Heart right ventricle (tissue), 16 donors: ENCODE measurements around the gene KNCN. TPM values are rescaled to one million over a fixed set of nuclear protein-coding genes. Genes with fewer than 3 reads are reported as not detected.

Experiments used
- ATAC-seq, 8 donors: fragments of 200-7000 bp; cut with Tn5 transposase; one replicate each; pipeline ENCODE4 v1.9.1; 2020; ENCODE audit warnings: mild to moderate bottlenecking in 8 of 8, moderate library complexity in 8 of 8, moderate number of reproducible peaks in 1 of 8
- DNase-seq, 2 donors: peaks; one replicate each; pipeline ENCODE4 v3.0.0-alpha.2; 2020
- H3K27ac ChIP-seq, 10 donors: fragments of 200-600 bp; sonication (generic) in 2 of 10; one replicate each; pipeline versions ENCODE4 v1.5.0 to v1.8.0; 2020 to 2022; ENCODE audit warnings: mild to moderate bottlenecking in 3 of 10
- H3K27me3 ChIP-seq, 7 donors: fragments of 200-600 bp; one replicate each; pipeline ENCODE4 v1.8.0; 2021 to 2022; ENCODE audit warnings: mild to moderate bottlenecking in 2 of 7
- H3K36me3 ChIP-seq, 9 donors: fragments of 200-600 bp; sonication (generic) in 1 of 9; one replicate each; pipeline versions ENCODE4 v1.5.0 to v1.8.0; 2020 to 2022; ENCODE audit warnings: mild to moderate bottlenecking in 2 of 9
- H3K4me1 ChIP-seq, 9 donors: fragments of 200-600 bp; sonication (generic) in 1 of 9; one replicate each; pipeline versions ENCODE4 v1.5.0 to v1.8.0; 2020 to 2022; ENCODE audit warnings: mild to moderate bottlenecking in 4 of 9
- H3K4me3 ChIP-seq, 10 donors: fragments of 200-600 bp; sonication (generic) in 2 of 10; one replicate each; pipeline versions ENCODE4 v1.5.0 to v1.8.0; 2020 to 2022; ENCODE audit warnings: mild to moderate bottlenecking in 7 of 10, moderate library complexity in 2 of 10
- H3K9me3 ChIP-seq, 11 donors: fragments of 200-600 bp in 10 of 11; sonication (generic) in 2 of 11; one replicate each; pipeline versions ENCODE4 v1.5.0 to v1.8.0; 2013 to 2022; ENCODE audit warnings: mild to moderate bottlenecking in 2 of 11, control low read depth in 1 of 11, moderate library complexity in 1 of 11
- WGBS, 2 donors: extraction: QIAGEN DNeasy Blood & Tissue Kit; methylation state at CpG; one replicate each; pipeline ENCODE4 v1.1.7; 2013; ENCODE audit warnings: inconsistent platforms in 1 of 2; 5-methylcytosine and 5-hydroxymethylcytosine counted together
- intact Hi-C, 10 donors: fragments of 100-400 bp; cut with DNase I; formaldehyde crosslinking; loops; one replicate each; pipeline versions ENCODE4 v1.11.1 to v1.14.2; 2022
- polyA plus RNA-seq, 2 donors: library from polyadenylated mRNA; stranded (reverse); fragments of 200-250 nt; gene quantifications; one replicate each; pipeline ENCODE4 v1.2.3, GENCODE V29; 2013
- total RNA-seq, 10 donors: library from RNA; stranded (reverse); fragmentation: NEBNext Ultra II Directional in 3 of 10; extraction: Animal tissue kit (Norgen Biotek cat#: 25700) in 3 of 10; gene quantifications; one replicate each; pipeline versions ENCODE4 v1.2.1 to v1.2.4, GENCODE V29; 2021 to 2023
- TF ChIP-seq, protein P1 (sequence below), 9 donors: fragments of 200-600 bp; sonication (generic) in 2 of 9; IDR thresholded peaks; one replicate each; pipeline versions ENCODE4 v1.5.0 to v1.8.0; 2021 to 2022; ENCODE audit warnings: antibody characterized with exemption in 9 of 9, mild to moderate bottlenecking in 5 of 9, moderate library complexity in 1 of 9
- donor health status: Arrhythmogenic right ventricular cardiomyopathy.
- donor health status: ischemic (EF 13 %, LVEDD 7.1; RV severe dilation, severe dysfunction).
- donor health status: healthy with polysubstance abuse.
- donor health status: DM: no; HTN: yes; CAD: no.
- donor health status: DM: no; HTN: no; CAD: no.
- donor health status: ischemic (EF 25% LVEDD 6.9; RV normal size, moderate dysfunction).
- donor health status: ischemic (EF 25% LVEDD 5.7; RV mildly dilated, moderate dysfunction).
- donor health status: healthy.
- donor health status: DM: yes; HTN: yes; CAD: no.
- donor health status: Ischemic cardiomyopathy.
- donor health status: ischemic (EF 35%, LVEDD 5.7; RV mildly dilated, moderate dysfunction).
- donor health status: nonischemic (EF 11% LVEDD 7.7; RV severe dilation, severe dysfunction).
- donor health status: DM: yes; HTN: yes; CAD: no.
- donor health status: PGD.
- donor health status: ischemic (EF 29% LVEDD 5.4; RV normal size, mild dysfunction).
- donor health status: nonischemic (EF 23%, LVEDD 6.1; RV moderate dilation, normal function).

KNCN gene
- total and polyA plus RNA-seq, 12 donors = not detected

DNA sequence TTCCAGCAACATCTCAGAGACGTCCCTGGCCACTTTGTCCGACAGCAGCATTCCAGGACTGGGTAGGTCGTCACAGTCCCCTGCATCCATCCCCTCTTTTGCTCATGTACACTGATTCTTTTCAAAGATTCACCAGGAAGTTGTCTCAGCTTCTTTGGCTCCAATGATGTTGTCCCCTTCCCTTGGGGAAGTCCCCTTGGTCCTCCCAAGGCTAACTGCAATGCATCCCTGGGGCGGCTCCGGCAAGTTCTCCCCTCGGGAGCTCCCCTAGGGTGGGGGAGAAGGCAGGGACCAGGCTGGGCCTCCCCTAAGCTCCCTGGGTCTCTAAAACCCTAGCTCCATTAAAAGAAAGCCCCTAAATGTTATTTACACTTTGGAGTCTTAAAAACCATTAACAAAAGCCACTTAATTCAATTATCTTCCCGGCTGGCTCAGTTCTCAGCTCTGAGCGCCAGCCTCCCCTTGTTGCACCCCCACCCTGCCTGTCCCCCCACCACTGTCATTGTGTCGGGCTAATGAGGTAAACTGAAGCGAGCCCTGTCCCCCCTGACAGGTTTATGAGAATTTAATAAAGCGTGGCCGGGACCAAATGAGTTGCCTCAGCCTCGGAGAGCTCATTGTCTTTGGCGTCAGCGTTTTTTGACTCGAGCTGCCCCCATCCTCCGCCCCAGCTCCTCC lies 25.3 kb downstream of the KNCN start:
- no peak for DNase-seq
- H3K9me3 ChIP-seq = no peaks in the 10 kb centered on the region
- no peak for ATAC-seq
- TF ChIP-seq, protein P1, sequence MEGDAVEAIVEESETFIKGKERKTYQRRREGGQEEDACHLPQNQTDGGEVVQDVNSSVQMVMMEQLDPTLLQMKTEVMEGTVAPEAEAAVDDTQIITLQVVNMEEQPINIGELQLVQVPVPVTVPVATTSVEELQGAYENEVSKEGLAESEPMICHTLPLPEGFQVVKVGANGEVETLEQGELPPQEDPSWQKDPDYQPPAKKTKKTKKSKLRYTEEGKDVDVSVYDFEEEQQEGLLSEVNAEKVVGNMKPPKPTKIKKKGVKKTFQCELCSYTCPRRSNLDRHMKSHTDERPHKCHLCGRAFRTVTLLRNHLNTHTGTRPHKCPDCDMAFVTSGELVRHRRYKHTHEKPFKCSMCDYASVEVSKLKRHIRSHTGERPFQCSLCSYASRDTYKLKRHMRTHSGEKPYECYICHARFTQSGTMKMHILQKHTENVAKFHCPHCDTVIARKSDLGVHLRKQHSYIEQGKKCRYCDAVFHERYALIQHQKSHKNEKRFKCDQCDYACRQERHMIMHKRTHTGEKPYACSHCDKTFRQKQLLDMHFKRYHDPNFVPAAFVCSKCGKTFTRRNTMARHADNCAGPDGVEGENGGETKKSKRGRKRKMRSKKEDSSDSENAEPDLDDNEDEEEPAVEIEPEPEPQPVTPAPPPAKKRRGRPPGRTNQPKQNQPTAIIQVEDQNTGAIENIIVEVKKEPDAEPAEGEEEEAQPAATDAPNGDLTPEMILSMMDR (IDR thresholded peaks at IDR 0.05) = no peak
- no peak overlapping the region for H3K4me3 ChIP-seq
- 34 to 42% methylated on average over 17 of the region's 17 CpGs for WGBS, 2 donors
- H3K36me3 ChIP-seq = no peaks in the 10 kb centered on the region
- H3K4me1 ChIP-seq = peaks cover 0 to 17% (median 6%) of the 10 kb centered on the region in 9 donors
- peaks cover 0 to 67% (median 57%) of the 10 kb centered on the region in 7 donors for H3K27me3 ChIP-seq
- no peak overlapping the region for H3K27ac ChIP-seq
- intact Hi-C loops = loop anchor here in 9 of 10 donors (2.0 to 5.0 kb wide), 4 partner anchors 49 to 119 kb away; no protein-coding TSS in a partner anchor

DNA sequence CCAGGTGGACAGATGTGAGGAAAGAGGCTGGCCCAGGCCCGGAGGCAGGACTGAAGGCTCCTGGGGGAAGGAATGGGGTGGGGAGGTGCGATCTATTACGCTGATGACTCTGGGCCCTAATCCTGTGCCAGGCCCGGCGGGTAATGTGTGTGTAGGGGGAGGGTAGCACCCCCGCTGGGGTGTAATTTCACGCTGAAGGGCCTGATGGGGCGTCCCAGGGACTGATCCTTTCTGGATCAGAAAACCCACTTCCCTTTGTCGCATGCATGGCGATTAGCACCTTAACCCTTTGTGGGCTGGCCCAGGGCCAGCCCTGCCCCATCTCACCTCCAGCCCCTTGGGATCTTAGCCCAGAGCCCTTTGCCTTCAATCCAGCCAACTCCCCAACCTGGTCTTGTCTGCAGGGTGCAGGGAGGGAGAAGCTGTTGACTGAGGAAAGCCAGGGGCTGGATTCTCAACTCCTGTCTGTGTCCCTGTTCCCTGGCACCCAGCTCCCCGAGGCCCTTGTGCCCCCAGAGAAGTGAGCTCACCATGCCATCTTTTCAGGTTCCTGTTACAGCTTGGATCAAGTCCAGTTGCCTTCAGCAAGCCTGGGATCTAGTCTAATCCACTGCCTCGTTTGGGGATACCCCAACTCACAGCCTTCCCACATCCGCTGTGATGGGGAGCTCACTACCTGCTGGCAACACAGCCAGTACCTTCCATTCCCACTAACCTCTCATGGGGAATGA lies 26.0 kb downstream of the KNCN start:
- H3K27ac ChIP-seq = no peak overlapping the region
- 53 to 57% methylated on average over 13 of the region's 13 CpGs for WGBS, 2 donors
- TF ChIP-seq, protein P1 (IDR thresholded peaks at IDR 0.05) = no peak
- peaks cover 0 to 62% (median 53%) of the 10 kb centered on the region in 7 donors for H3K27me3 ChIP-seq
- H3K36me3 ChIP-seq = no peaks in the 10 kb centered on the region
- H3K4me1 ChIP-seq = peaks cover 0 to 17% (median 6%) of the 10 kb centered on the region in 9 donors
- no peaks in the 10 kb centered on the region for H3K9me3 ChIP-seq
- no peak for ATAC-seq
- intact Hi-C loops = loop anchor here in 9 of 10 donors (5.0 kb wide), 3 partner anchors 48 to 118 kb away; no protein-coding TSS in a partner anchor
- DNase-seq = no peak
- H3K4me3 ChIP-seq = no peak overlapping the region

DNA sequence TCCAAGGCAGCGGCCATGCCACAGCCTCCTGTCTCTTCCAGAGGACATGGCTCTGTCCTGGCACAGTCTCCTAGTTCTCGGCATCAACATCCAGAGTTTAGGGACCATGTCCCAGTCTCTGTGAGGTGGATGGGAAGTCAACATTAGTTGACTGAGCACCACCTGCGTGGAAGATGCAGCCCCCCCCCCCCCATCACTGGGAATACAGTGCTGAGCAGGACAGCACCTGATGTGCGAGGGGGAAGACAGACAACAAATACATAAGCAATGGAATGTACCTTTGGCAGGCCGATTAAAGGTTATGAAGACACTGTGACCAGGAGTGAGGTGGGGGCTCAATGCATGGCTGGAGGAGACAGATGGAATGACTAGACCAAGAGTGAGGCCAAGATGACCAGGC lies 26.6 kb downstream of the KNCN start:
- 76 to 78% methylated on average over 5 of the region's 5 CpGs for WGBS, 2 donors
- no peaks in the 10 kb centered on the region for H3K9me3 ChIP-seq
- no peaks in the 10 kb centered on the region for H3K36me3 ChIP-seq
- no peak overlapping the region for H3K4me3 ChIP-seq
- DNase-seq (no peak), ATAC-seq (no peak)
- H3K27me3 ChIP-seq = peaks cover 0 to 61% (median 53%) of the 10 kb centered on the region in 7 donors
- peaks cover 0 to 17% (median 6%) of the 10 kb centered on the region in 9 donors for H3K4me1 ChIP-seq
- intact Hi-C loops = loop anchor here in 9 of 10 donors (5.0 kb wide), 4 partner anchors 38 to 118 kb away; partner anchors contain the start of gene DMBX1 (in 1 of the 9)
- TF ChIP-seq, protein P1 (IDR thresholded peaks at IDR 0.05) = no peak
- no peak overlapping the region for H3K27ac ChIP-seq

DNA sequence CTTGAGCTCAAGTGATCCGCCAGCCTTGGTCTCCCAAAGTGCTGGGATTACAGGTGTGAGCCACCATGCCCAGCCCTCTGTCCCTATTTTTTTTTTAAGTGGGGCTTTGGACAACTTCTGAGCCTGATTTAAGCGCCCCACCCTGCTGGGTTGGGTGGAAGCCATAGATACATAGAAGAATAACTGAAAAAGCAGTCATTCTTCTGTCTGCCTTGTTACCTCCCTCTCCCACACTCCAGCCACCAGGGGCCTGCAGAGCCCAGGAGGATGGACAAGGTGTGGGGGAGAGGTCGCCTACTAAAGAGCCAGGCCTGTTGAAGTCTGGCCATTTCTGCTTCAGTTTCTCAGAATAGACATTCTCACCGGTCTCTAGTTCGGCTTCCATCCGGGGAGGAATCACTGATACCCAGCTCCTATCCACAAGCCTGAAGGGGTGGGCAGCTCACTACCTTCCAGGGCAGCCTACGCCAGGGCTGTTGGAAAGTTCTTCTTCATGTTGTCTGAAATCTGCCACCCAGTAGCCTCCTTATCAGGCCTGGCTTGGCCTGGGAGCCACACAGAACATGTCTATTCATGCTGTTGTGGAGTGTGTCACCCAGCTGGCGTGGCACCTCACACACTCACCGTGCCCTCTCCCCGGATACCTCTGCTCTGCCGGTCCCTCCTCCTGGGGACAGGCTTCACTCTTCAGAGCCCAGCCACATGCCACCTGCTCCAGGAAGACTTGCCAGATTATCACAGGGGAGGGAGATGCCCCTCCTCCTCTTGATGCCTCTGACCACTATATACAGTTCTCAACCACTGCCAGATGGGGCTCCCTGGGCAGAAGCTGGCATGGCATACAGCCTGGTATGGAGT lies 27.7 kb downstream of the KNCN start:
- intact Hi-C loops = loop anchor here in 1 of 10 donors (5.0 kb wide), 1 partner anchor 36 kb away; the partner anchor contains the start of gene DMBX1
- 76 to 87% methylated on average over 11 of the region's 11 CpGs for WGBS, 2 donors
- no peak overlapping the region for H3K27ac ChIP-seq
- DNase-seq (no peak), ATAC-seq (no peak)
- TF ChIP-seq, protein P1 (IDR thresholded peaks at IDR 0.05) = no peak
- no peaks in the 10 kb centered on the region for H3K36me3 ChIP-seq
- H3K27me3 ChIP-seq = peaks cover 0 to 60% (median 52%) of the 10 kb centered on the region in 7 donors
- peaks cover 0 to 17% (median 6%) of the 10 kb centered on the region in 9 donors for H3K4me1 ChIP-seq
- no peaks in the 10 kb centered on the region for H3K9me3 ChIP-seq
- H3K4me3 ChIP-seq = no peak overlapping the region
